HUES48 (cell line): ENCODE results near the gene CACNA1D.
"Not testable (repeated sequence)": the region's sequence is repeated elsewhere in the genome, so short reads cannot be mapped to it uniquely, and the experiment has no call there.

Experiments
- H3K27ac ChIP-seq: one replicate; pipeline ENCODE4 v1.7.0; 2013; ENCODE audit warnings: low read depth, low read length, inconsistent platforms
- H3K27me3 ChIP-seq: 2 replicates; pipeline ENCODE4 v1.6.1; 2013; ENCODE audit warnings: mild to moderate bottlenecking, low read length; ENCODE audit not compliant: control insufficient read depth, insufficient read depth
- H3K36me3 ChIP-seq: 2 replicates; pipeline ENCODE4 v1.6.1; 2013; ENCODE audit warnings: low read length; ENCODE audit not compliant: control insufficient read depth, insufficient read depth
- H3K4me1 ChIP-seq: 2 replicates; pipeline ENCODE4 v1.6.1; 2013; ENCODE audit warnings: mild to moderate bottlenecking, low read length; ENCODE audit not compliant: control insufficient read depth, insufficient read depth
- H3K4me3 ChIP-seq: 2 replicates; pipeline ENCODE4 v1.5.1; 2013; ENCODE audit warnings: mild to moderate bottlenecking, low read depth, low read length
- H3K9ac ChIP-seq: 2 replicates; pipeline ENCODE4 v1.6.1; 2013; ENCODE audit warnings: mild to moderate bottlenecking, low read depth, low read length, moderate library complexity
- H3K9me3 ChIP-seq: 2 replicates; pipeline ENCODE4 v1.6.1; 2013; ENCODE audit warnings: low read length; ENCODE audit not compliant: control insufficient read depth, insufficient read depth

Gene CACNA1D

DNA sequence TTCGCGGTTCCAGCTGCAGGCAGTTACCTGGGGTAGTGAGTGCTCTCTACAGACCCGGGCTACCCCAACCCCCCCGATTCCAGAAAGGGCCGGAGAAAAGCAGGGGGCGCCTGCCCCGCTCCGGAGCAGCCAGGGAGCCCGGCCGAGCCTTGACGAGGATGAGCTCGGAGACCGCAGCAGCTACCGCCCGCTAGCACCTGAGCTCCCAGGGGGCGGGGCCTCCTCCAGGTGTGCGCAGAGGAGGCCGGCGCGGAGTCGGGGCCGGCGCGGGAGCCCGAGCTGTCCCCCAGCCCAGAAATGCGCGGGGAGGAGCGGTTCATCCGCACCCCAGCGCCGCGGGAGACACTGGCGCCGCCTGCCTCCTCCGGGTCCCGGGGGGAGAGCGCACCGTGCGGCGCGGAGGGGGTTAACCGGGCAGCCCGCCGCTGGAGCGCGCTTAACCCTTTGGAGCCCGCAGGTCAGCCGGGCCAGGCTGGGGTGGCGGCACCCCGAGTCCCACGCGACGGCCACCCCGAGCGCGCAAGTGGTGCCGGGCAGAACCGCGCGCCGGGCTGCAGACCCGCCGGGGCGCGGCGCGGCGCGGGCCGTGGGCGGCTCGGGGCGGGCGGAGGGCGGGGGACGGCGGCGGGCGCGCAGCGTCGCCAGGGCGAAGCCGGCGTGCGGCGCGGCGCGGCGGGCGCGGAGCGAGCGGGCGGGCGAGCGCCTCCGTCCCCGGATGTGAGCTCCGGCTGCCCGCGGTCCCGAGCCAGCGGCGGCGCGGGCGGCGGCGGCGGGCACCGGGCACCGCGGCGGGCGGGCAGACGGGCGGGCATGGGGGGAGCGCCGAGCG, at the start of gene CACNA1D:
CACNA1D (plus strand) TSS at position 649 of the 829 bp plus-strand sequence. CDS start 556 bp downstream, outside the sequence.
- Histone ChIP-seq H3K4me3 (peak within 1 kb of the TSS; percentile 74), H3K36me3 (no peaks in the 10 kb centered on the region), H3K4me1 (peaks cover 14% of the 10 kb centered on the region), H3K9me3 (no peaks in the 10 kb centered on the region), H3K27me3 (peaks cover 78% of the 10 kb centered on the region), H3K9ac (peak within 1 kb of the TSS; percentile 32; the same call in 1 of the 2 replicates), H3K27ac (no peak within 1 kb of the TSS)

DNA sequence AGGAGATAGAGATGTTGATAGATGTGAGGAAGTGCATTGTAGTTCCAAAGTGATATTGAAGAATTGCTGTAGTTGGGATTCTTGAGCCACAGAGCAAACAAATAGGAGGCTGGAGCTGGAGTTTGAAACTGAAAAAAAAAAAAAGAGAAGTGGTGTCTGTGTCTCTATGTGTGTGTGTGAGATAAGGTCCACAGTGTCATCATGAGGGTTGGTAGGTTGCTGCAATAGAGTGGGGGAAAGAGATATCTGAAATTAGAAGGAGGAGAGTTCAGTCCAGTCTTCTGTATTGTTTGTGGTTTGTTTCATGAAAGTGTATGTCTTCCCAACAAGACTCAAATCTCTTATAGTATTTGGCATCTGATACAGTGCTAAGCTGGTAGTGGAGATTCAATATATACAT, 37.3 kb upstream of the CACNA1D start:
- Histone ChIP-seq H3K36me3 (no peaks in the 10 kb centered on the region), H3K27me3 (no peaks in the 10 kb centered on the region), H3K4me1 (no peaks in the 10 kb centered on the region), H3K9me3 (no peaks in the 10 kb centered on the region), H3K9ac (no peak overlapping the region), H3K4me3 (no peak overlapping the region), H3K27ac (no peak overlapping the region)

DNA sequence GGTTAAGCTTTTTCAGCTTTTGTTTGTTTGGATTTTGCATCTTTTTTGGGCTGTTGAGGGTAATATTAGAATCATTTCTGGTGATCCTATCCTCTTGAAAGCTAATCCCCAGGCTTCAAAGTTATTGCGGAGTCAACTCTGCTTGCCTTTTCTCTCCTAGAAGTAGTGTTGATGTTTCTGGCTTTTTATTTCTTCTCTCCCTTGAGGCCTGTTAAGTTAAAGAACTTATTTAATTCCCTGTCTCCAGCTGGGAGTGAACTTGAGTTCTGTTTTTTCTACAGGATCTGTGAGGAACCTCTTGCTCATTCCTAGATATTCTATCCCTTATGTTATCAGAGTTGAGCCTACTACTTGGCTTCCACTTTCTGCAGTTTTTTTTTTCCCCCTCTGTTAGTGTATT, 34.1 kb upstream of the CACNA1D start:
- H3K4me1 ChIP-seq, result no peaks in the 10 kb centered on the region
- H3K27me3 ChIP-seq, result no peaks in the 10 kb centered on the region
- no peak overlapping the region for H3K27ac ChIP-seq
- no peaks in the 10 kb centered on the region for H3K36me3 ChIP-seq
- no peak overlapping the region for H3K4me3 ChIP-seq
- no peak overlapping the region for H3K9ac ChIP-seq
- H3K9me3 ChIP-seq, result no peaks in the 10 kb centered on the region

DNA sequence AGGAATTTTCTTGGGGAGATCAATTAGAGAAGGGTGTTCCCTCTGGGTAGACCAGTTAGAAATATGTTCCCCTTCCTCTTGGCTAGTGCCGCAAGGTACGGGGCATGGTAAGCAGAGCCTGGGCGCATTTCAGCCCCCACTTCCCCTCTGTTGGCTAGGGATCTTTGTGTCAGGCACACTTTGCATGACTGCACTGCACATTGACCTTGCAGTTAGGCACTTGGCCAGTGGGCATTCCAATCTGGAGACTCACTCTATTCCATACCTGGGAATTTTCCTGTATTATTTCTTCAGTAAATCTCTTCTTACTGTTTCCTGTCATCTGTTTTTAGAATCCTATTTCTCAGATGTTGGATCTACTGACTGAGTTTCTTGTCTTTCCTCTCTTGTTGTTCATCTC, 30.0 kb upstream of the CACNA1D start:
- Histone ChIP-seq H3K27me3 (no peaks in the 10 kb centered on the region), H3K4me3 (no peak overlapping the region), H3K27ac (no peak overlapping the region), H3K9ac (no peak overlapping the region), H3K36me3 (no peaks in the 10 kb centered on the region), H3K4me1 (no peaks in the 10 kb centered on the region), H3K9me3 (no peaks in the 10 kb centered on the region; the same call in 1 of the 2 replicates)

DNA sequence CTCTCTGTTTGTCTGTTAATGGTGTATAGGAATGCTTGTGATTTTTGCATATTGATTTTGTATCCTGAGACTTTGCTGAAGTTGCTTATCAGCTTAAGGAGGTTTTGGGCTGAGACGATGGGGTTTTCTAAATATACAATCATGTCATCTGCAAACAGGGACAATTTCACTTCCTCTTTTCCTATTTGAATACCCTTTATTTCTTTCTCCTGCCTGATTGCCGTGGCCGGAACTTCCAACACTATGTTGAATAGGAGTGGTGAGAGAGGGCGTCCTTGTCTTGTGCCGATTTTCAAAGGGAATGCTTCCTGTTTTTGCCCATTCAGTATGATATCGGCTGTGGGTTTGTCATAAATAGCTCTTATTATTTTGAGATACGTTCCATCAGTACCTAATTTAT, 24.7 kb upstream of the CACNA1D start:
- H3K4me3 ChIP-seq, H3K27ac ChIP-seq, H3K27me3 ChIP-seq, H3K36me3 ChIP-seq, H3K9me3 ChIP-seq, H3K4me1 ChIP-seq, H3K9ac ChIP-seq: not testable (repeated sequence)

DNA sequence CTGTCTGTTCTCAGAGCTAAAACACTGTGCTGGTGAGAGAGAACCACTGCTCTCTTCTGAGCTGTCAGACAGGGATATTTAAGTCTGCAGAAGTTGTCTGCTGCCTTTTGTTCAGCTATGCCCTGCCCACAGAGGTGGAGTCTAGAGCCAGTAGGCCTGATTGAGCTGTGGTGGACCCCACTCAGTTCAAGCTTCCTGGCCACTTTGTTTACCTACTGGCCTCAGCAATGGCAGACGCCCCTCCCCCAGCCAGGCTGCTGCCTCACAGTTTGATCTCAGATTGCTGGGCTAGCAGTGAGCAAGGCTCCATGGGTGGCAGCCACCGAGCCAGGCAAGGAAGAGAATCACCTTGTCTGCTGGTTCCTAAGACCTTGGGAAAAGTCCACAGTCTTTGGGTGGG, 21.0 kb upstream of the CACNA1D start:
- no peaks in the 10 kb centered on the region for H3K9me3 ChIP-seq
- H3K4me1 ChIP-seq, result no peaks in the 10 kb centered on the region; the same call in 1 of the 2 replicates
- H3K36me3 ChIP-seq, result no peaks in the 10 kb centered on the region
- H3K9ac ChIP-seq, result no peak overlapping the region
- no peak overlapping the region for H3K27ac ChIP-seq
- H3K4me3 ChIP-seq, result no peak overlapping the region
- H3K27me3 ChIP-seq, result no peaks in the 10 kb centered on the region

DNA sequence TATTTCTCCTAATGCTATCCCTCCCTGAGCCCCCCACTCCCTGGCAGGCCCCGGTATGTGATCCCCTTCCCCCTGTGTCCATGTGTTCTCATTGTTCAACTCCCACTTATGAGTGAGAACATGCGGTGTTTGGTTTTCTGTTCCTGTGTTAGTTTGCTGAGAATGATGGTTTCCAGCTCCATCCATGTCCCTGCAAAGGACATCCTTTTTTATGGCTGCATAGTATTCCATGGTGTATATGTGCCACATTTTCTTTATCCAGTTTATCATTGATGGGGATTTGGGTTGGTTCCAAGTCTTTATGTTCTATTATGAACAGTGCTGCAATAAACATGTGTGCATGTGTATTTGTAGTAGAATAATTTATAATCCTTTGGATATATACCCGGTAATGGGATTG, 18.0 kb upstream of the CACNA1D start:
- H3K9ac ChIP-seq, H3K27me3 ChIP-seq, H3K4me3 ChIP-seq, H3K9me3 ChIP-seq, H3K36me3 ChIP-seq, H3K27ac ChIP-seq, H3K4me1 ChIP-seq: not testable (repeated sequence)

DNA sequence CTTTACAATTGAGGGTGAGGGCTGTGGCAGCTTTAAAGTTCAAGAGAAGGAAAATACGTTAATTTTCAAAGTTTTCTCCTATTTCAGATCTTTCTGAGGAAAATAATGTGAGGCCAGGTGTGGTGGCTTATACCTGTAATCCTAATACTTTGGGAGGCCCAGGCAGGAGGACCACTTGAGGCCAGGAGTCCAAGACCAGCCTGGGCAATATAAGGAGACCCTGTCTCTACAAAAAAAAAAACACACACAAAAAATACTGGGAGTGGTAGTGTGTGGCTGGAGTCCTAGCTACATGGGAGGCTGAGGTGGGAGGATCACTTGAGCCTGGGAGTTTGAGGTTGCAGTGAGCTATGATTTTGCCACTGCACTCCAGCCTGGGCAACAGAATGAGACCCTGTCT, 16.7 kb upstream of the CACNA1D start:
- H3K9ac ChIP-seq, H3K9me3 ChIP-seq, H3K36me3 ChIP-seq, H3K4me3 ChIP-seq, H3K27me3 ChIP-seq, H3K4me1 ChIP-seq, H3K27ac ChIP-seq: not testable (repeated sequence)

DNA sequence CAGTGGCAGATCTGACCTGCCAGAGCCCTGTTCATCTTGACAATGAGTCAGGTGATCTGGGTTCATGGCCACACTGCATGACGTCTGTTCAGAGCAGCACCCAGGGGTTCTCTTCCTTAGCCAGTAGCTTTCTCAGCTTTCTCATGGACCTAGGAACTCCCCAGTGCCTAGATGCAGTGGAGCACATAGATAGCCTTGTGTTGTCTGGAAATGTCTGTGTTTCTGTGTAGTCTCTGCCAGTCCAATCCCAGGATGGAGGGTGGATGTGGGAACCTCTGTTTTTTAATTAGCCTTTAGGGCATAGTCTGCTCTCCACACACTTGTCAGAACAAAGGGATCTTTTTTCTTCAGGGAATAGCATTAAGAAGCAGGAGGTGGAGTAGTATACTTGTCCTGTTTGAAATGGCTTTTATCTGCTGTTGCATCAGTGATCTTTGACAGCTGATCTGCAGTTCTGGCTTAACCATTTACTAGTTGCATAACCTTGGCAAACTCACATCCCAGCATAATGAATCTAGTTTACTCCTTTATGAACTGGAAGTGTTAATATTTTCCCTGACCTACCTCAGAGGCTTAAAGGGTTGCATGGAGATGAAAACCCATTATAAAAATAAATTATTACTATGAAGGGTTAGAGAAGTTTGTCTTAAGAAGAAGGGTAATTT, 16.1 kb upstream of the CACNA1D start:
- Histone ChIP-seq H3K9ac (no peak overlapping the region), H3K36me3 (no peaks in the 10 kb centered on the region), H3K4me1 (no peaks in the 10 kb centered on the region; the same call in 1 of the 2 replicates), H3K4me3 (no peak overlapping the region), H3K27ac (no peak overlapping the region), H3K27me3 (no peaks in the 10 kb centered on the region), H3K9me3 (no peaks in the 10 kb centered on the region)

DNA sequence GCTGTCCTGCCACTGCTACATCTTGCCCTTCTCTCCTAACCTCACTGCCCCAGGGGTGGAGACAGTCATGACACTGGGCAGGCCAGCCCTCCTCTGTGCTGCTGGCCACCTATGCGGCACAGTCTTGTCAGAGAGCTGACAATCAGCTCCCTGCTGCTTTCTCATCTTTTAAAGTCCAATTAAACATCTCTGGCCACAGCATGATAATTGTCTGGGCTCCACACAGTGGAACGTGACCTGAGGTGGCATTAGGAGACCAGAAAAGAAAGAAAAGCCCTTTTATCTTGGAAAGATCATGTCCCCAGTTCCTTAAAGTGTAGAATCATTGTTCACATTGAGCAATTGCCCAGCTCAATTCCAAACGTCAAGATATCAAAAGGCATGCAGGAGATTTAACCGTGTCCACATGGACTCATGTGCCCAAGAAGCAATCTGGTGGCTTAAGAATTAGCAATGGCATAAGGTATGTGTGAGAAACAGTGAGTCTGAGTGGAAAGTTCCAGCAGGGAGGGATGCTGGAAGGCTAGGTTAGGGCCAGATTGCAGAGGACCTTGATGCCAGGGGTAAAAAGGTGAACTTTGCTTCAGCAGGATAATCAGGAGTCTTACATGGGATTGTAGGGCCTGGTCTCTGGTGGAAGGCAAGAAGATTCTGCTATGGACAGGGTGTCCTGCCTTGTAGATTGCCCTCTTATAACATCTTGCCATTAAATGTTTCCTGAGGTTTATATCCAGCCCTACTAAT, 15.3 kb upstream of the CACNA1D start:
- Histone ChIP-seq H3K36me3 (no peaks in the 10 kb centered on the region), H3K4me3 (no peak overlapping the region), H3K27me3 (no peaks in the 10 kb centered on the region), H3K27ac (no peak overlapping the region), H3K4me1 (no peaks in the 10 kb centered on the region), H3K9me3 (no peaks in the 10 kb centered on the region), H3K9ac (no peak overlapping the region)

DNA sequence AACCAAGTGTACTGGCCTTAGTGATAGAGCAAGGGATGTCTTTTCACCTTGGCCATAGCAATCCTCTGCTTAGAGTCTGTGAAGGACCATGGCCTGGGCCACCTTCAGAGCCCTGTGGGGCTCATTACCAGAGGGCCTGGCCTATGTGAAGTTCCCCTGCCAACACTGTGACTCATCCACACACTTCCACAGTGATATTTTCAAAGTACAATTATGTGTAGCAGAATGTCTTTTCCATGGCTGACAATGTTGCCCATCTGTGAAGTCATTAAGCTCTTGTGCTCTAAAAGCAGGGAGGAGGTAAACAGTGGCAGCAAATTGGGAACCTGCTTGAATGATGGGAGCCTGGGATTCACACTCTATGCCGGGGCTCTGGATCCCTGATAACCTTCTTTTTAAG, 12.2 kb upstream of the CACNA1D start:
- Histone ChIP-seq H3K36me3 (no peaks in the 10 kb centered on the region), H3K27me3 (no peaks in the 10 kb centered on the region), H3K4me3 (no peak overlapping the region), H3K27ac (no peak overlapping the region), H3K4me1 (no peaks in the 10 kb centered on the region), H3K9ac (no peak overlapping the region), H3K9me3 (no peaks in the 10 kb centered on the region)
